Measurements from ENCODE around the gene FOXC2.

The FOXC2 gene

GRCh38 chr16:86573646-86574508, 7.2 kb downstream of the FOXC2 start:
- no peak for DNase-seq (ENCODE audit: low spot score)

- DNase-seq (ENCODE audit: low spot score) = no peak
Measured at GRCh38 chr16:86574646-86575045, 8.0 kb downstream of the FOXC2 start.

- no peak for DNase-seq (ENCODE audit: low spot score)
Measured at GRCh38 chr16:86575095-86575685, 8.6 kb downstream of the FOXC2 start.

- DNase-seq (ENCODE audit: low spot score) = no peak
Measured at GRCh38 chr16:86575754-86576557, 9.3 kb downstream of the FOXC2 start.

GRCh38 chr16:86576591-86577313, 10.1 kb downstream of the FOXC2 start:
- no peak for DNase-seq (ENCODE audit: low spot score)

GRCh38 chr16:86577314-86577971, 10.8 kb downstream of the FOXC2 start:
- DNase-seq (ENCODE audit: low spot score) = no peak

GRCh38 chr16:86578061-86578599, 11.5 kb downstream of the FOXC2 start, which contains the start of gene FOXL1:
Gene FOXL1 (plus strand): TSS chr16:86578549. CDS start chr16:86578724, 175 bp downstream.
- DNase-seq (ENCODE audit: low spot score) = no peak

- no peak for DNase-seq (ENCODE audit: low spot score)
Measured at GRCh38 chr16:86578611-86579267, 12.1 kb downstream of the FOXC2 start.

- no peak for DNase-seq (ENCODE audit: low spot score)
Measured at GRCh38 chr16:86579268-86580062, 12.8 kb downstream of the FOXC2 start.

- DNase-seq (ENCODE audit: low spot score) = no peak
Measured at GRCh38 chr16:86580063-86580790, 13.6 kb downstream of the FOXC2 start.

GRCh38 chr16:86580791-86581170, 14.2 kb downstream of the FOXC2 start:
- DNase-seq (ENCODE audit: low spot score) = no peak

GRCh38 chr16:86581458-86581857, 14.8 kb downstream of the FOXC2 start:
- no peak for DNase-seq (ENCODE audit: low spot score)

GRCh38 chr16:86584071-86584685, 17.5 kb downstream of the FOXC2 start:
- no peak for DNase-seq (ENCODE audit: low spot score)

- DNase-seq (ENCODE audit: low spot score) = no peak
Measured at GRCh38 chr16:86584726-86585721, 18.4 kb downstream of the FOXC2 start.

- no peak for DNase-seq (ENCODE audit: low spot score)
Measured at GRCh38 chr16:86585821-86586611, 19.4 kb downstream of the FOXC2 start.

GRCh38 chr16:86587487-86587886, 20.9 kb downstream of the FOXC2 start:
- DNase-seq (ENCODE audit: low spot score) = no peak

All from Ammon's horn (tissue), 1 donor.